ENCODE results near the gene STMP1. TPM values are rescaled to one million over a fixed set of nuclear protein-coding genes. Genes with fewer than 3 reads are reported as not detected.

The STMP1 gene
- total RNA-seq, 1 donor from 2014 or later: 26.2 TPM

- Mint-ChIP-seq H3K27me3 (no peaks in the 10 kb centered on the region), H3K4me3 (no peak overlapping the region), H3K27ac (no peak overlapping the region), H3K9me3 (no peaks in the 10 kb centered on the region), H3K4me1 (no peaks in the 10 kb centered on the region), H3K36me3 (ENCODE audit: low read depth) (no peaks in the 10 kb centered on the region)
- no peak for TF ChIP-seq CTCF (IDR thresholded peaks at IDR 0.05)
- no peak for ATAC-seq (ENCODE audit: low read depth)
- no peak for DNase-seq
- intact Hi-C loops (cut with micrococcal nuclease): no loop called here
- ChIA-PET CTCF (no interaction called here), POLR2A (no interaction called here)
These were observed 43.9 kb downstream of the STMP1 start for GRCh38 chr7:135706038-135706742.

- Mint-ChIP-seq H3K4me1 (no peaks in the 10 kb centered on the region), H3K27me3 (no peaks in the 10 kb centered on the region), H3K27ac (no peak overlapping the region), H3K9me3 (no peaks in the 10 kb centered on the region), H3K4me3 (no peak overlapping the region), H3K36me3 (ENCODE audit: low read depth) (no peaks in the 10 kb centered on the region)
- ATAC-seq (ENCODE audit: low read depth): no peak
- CTCF ChIA-PET: no interaction called here
- no peak for TF ChIP-seq CTCF (IDR thresholded peaks at IDR 0.05)
- DNase-seq: no peak
- intact Hi-C loops (cut with micrococcal nuclease): no loop called here
- POLR2A ChIA-PET: no interaction called here
These were observed 44.7 kb downstream of the STMP1 start for GRCh38 chr7:135706858-135707569.

DNA sequence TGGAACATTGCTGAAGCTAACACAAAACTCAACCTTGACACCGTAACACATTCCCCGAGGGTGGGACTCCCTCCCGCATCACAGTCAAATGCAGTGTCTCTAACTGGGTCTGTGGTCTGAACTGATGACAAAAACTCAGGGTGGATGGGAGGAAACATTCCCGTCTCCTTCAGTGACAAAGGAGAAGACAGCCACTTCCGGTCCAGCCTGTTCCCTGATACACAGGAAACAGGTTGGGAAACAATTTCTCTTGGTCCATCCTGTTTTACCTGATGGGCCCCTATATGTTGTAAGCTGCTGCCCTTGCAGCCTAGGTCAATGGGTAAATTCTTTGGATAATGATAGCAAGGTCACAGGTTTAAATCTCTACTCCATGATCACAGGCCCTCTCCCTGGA lies 45.3 kb downstream of the STMP1 start:
- ATAC-seq (ENCODE audit: low read depth) (no peak), DNase-seq (no peak)
- CTCF ChIA-PET: no interaction called here
- no peak for TF ChIP-seq CTCF (IDR thresholded peaks at IDR 0.05)
- POLR2A ChIA-PET: no interaction called here
- Mint-ChIP-seq H3K27me3 (no peaks in the 10 kb centered on the region), H3K36me3 (ENCODE audit: low read depth) (no peaks in the 10 kb centered on the region), H3K27ac (no peak overlapping the region), H3K4me1 (no peaks in the 10 kb centered on the region), H3K9me3 (no peaks in the 10 kb centered on the region), H3K4me3 (no peak overlapping the region)
- intact Hi-C loops (cut with micrococcal nuclease): no loop called here

DNA sequence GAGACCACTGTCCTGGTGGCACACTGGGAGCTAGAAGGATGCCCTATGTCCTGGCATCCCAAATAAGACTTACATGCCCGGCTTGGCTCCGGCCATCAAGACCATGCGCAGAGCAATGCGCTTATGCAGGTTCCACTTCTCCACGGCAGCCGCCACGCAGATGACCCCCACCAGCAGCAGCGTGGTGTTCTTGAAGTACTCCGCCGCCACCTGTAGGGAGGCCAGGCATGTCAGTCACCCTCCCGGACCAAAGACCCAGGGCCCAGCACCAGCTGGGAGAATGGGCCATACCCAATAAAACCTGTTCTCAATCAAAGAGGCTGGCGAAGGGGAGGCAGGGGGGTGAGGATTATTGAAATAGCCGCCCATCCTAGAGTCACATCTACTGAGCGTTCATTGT lies 45.7 kb downstream of the STMP1 start:
- no peaks in the 10 kb centered on the region for H3K9me3 Mint-ChIP-seq
- H3K27ac Mint-ChIP-seq: no peak overlapping the region
- H3K4me1 Mint-ChIP-seq: no peaks in the 10 kb centered on the region
- H3K36me3 Mint-ChIP-seq (ENCODE audit: low read depth): no peaks in the 10 kb centered on the region
- POLR2A ChIA-PET: interaction anchor here (0.6 kb wide), 1 partner anchor 439 kb away, joined by 4 read pairs; no protein-coding TSS in a partner anchor
- intact Hi-C loops (cut with micrococcal nuclease): no loop called here
- H3K4me3 Mint-ChIP-seq: no peak overlapping the region
- ATAC-seq (ENCODE audit: low read depth) (no peak), DNase-seq (no peak)
- no peak for TF ChIP-seq CTCF (IDR thresholded peaks at IDR 0.05)
- H3K27me3 Mint-ChIP-seq: no peaks in the 10 kb centered on the region
- CTCF ChIA-PET: no interaction called here

DNA sequence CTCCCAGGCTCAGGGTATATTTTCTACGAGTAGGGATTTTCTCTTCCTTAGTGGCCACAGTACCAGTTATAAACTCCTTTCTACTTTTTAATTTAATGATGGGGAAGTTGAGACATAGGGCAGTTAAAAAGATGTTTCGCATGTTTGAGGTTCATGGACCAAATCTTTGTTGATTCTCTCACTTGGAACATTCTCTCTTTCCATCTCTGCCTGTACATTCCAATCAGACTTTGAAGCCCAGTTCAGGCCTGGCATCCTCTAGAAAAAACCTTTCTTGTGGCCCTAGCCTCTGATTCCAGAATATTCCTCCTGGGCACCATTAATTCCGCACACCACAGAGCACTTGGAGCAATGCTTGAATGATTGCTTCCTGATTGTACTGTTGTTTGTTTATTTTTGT lies 47.2 kb downstream of the STMP1 start:
- intact Hi-C loops (cut with micrococcal nuclease): no loop called here
- Mint-ChIP-seq H3K9me3 (no peaks in the 10 kb centered on the region), H3K36me3 (ENCODE audit: low read depth) (no peaks in the 10 kb centered on the region), H3K27me3 (no peaks in the 10 kb centered on the region), H3K4me3 (no peak overlapping the region), H3K4me1 (no peaks in the 10 kb centered on the region), H3K27ac (no peak overlapping the region)
- TF ChIP-seq CTCF (IDR thresholded peaks at IDR 0.05): no peak
- DNase-seq (no peak), ATAC-seq (ENCODE audit: low read depth) (no peak)
- ChIA-PET CTCF (no interaction called here), POLR2A (no interaction called here)

All from activated B cell treated with CpG ODN at 0.5 μM for 24 hours (primary cell).